ENCODE measurements around the gene EXPH5.
A peak's percentile ranks its signal among the peaks of the same experiment; 100 is the strongest.

The EXPH5 gene

GRCh38 chr11:108562746-108563581 is 30.6 kb downstream of the EXPH5 start:
- Histone ChIP-seq H3K27me3 (ENCODE audit: control insufficient read depth, insufficient read depth, low read length) (no peaks in the 10 kb centered on the region), H3K4me1 (peaks cover 16% of the 10 kb centered on the region), H3K4me3 (ENCODE audit: low read depth, low read length) (peak overlapping the region; percentile 8), H3K4me2 (ENCODE audit: low read length) (no peak overlapping the region), H2AFZ (peak overlapping the region; percentile 20), H3K9me3 (ENCODE audit: control insufficient read depth, low read length) (no peaks in the 10 kb centered on the region), H3K36me3 (ENCODE audit: control insufficient read depth, insufficient read depth, low read length) (no peaks in the 10 kb centered on the region), H3K9ac (no peak overlapping the region), H3K79me2 (no peaks in the 10 kb centered on the region), H3K27ac (peak overlapping the region; percentile 95)
- no peak for TF ChIP-seq CTCF (IDR thresholded peaks at IDR 0.05)

GRCh38 chr11:108561535-108561991 is 32.0 kb downstream of the EXPH5 start:
- TF ChIP-seq CTCF (IDR thresholded peaks at IDR 0.05), result no peak
- H3K27ac ChIP-seq, result peak overlapping the region; percentile 95

GRCh38 chr11:108559904-108560303 is 33.7 kb downstream of the EXPH5 start:
- no peak overlapping the region for H3K4me2 ChIP-seq (ENCODE audit: low read length)

More at GRCh38 chr11:108561535-108561991, 32.0 kb downstream of the EXPH5 start:
- H3K27me3 ChIP-seq (ENCODE audit: control insufficient read depth, insufficient read depth, low read length), result no peaks in the 10 kb centered on the region
- peaks cover 16% of the 10 kb centered on the region for H3K4me1 ChIP-seq
- no peak overlapping the region for H3K4me2 ChIP-seq (ENCODE audit: low read length)
- H3K4me3 ChIP-seq (ENCODE audit: low read depth, low read length), result no peak overlapping the region
- no peaks in the 10 kb centered on the region for H3K9me3 ChIP-seq (ENCODE audit: control insufficient read depth, low read length)
- H3K9ac ChIP-seq, result no peak overlapping the region
- no peaks in the 10 kb centered on the region for H3K79me2 ChIP-seq
- no peaks in the 10 kb centered on the region for H3K36me3 ChIP-seq (ENCODE audit: control insufficient read depth, insufficient read depth, low read length)
- no peak overlapping the region for H2AFZ ChIP-seq

GRCh38 chr11:108559340-108559739 is 34.2 kb downstream of the EXPH5 start:
- no peaks in the 10 kb centered on the region for H3K27me3 ChIP-seq (ENCODE audit: control insufficient read depth, insufficient read depth, low read length)
- H2AFZ ChIP-seq, result no peak overlapping the region
- no peaks in the 10 kb centered on the region for H3K79me2 ChIP-seq
- no peaks in the 10 kb centered on the region for H3K9me3 ChIP-seq (ENCODE audit: control insufficient read depth, low read length)
- TF ChIP-seq CTCF (IDR thresholded peaks at IDR 0.05), result no peak
- no peak overlapping the region for H3K27ac ChIP-seq
- H3K9ac ChIP-seq, result no peak overlapping the region
- no peaks in the 10 kb centered on the region for H3K36me3 ChIP-seq (ENCODE audit: control insufficient read depth, insufficient read depth, low read length)
- no peak overlapping the region for H3K4me3 ChIP-seq (ENCODE audit: low read depth, low read length)
- H3K4me2 ChIP-seq (ENCODE audit: low read length), result no peak overlapping the region
- peaks cover 28% of the 10 kb centered on the region for H3K4me1 ChIP-seq

More at GRCh38 chr11:108559904-108560303, 33.7 kb downstream of the EXPH5 start:
- peaks cover 23% of the 10 kb centered on the region for H3K4me1 ChIP-seq
- H3K27ac ChIP-seq, result peak overlapping the region; percentile 37
- no peak overlapping the region for H3K9ac ChIP-seq
- no peaks in the 10 kb centered on the region for H3K27me3 ChIP-seq (ENCODE audit: control insufficient read depth, insufficient read depth, low read length)
- no peaks in the 10 kb centered on the region for H3K79me2 ChIP-seq
- no peak overlapping the region for H3K4me3 ChIP-seq (ENCODE audit: low read depth, low read length)
- no peak overlapping the region for H2AFZ ChIP-seq
- H3K36me3 ChIP-seq (ENCODE audit: control insufficient read depth, insufficient read depth, low read length), result no peaks in the 10 kb centered on the region
- TF ChIP-seq CTCF (IDR thresholded peaks at IDR 0.05), result no peak
- no peaks in the 10 kb centered on the region for H3K9me3 ChIP-seq (ENCODE audit: control insufficient read depth, low read length)
